Measurements from ENCODE around the gene ARHGAP24.

Gene ARHGAP24

GRCh38 chr4:85747882-85748491, 273.0 kb downstream of the ARHGAP24 start:
- peak; percentile 66 for DNase-seq

GRCh38 chr4:85748654-85749053, 273.7 kb downstream of the ARHGAP24 start:
- no peak for DNase-seq

GRCh38 chr4:85751866-85752265, 276.9 kb downstream of the ARHGAP24 start:
- DNase-seq = no peak

GRCh38 chr4:85755285-85755684, 280.3 kb downstream of the ARHGAP24 start:
- DNase-seq = no peak

- no peak for DNase-seq
These were observed 282.0 kb downstream of the ARHGAP24 start for GRCh38 chr4:85756938-85757337.

- DNase-seq = no peak
These were observed 284.4 kb downstream of the ARHGAP24 start for GRCh38 chr4:85759388-85759787.

- DNase-seq = no peak
These were observed 285.6 kb downstream of the ARHGAP24 start for GRCh38 chr4:85760511-85760910.

GRCh38 chr4:85761803-85762528, 287.0 kb downstream of the ARHGAP24 start:
- no peak for DNase-seq

- no peak for DNase-seq
These were observed 287.6 kb downstream of the ARHGAP24 start for GRCh38 chr4:85762529-85762871.

- no peak for DNase-seq
These were observed 288.3 kb downstream of the ARHGAP24 start for GRCh38 chr4:85763202-85763601.

GRCh38 chr4:85767649-85768048, 292.7 kb downstream of the ARHGAP24 start:
- no peak for DNase-seq

- DNase-seq = no peak
These were observed 294.1 kb downstream of the ARHGAP24 start for GRCh38 chr4:85769009-85769408.

- no peak for DNase-seq
These were observed 297.5 kb downstream of the ARHGAP24 start for GRCh38 chr4:85772470-85772869.

- DNase-seq = no peak
These were observed 298.4 kb downstream of the ARHGAP24 start for GRCh38 chr4:85773372-85773771.

- DNase-seq = peak; percentile 81
These were observed 299.1 kb downstream of the ARHGAP24 start for GRCh38 chr4:85774000-85774399.

- DNase-seq = no peak
These were observed 299.5 kb downstream of the ARHGAP24 start for GRCh38 chr4:85774489-85774888.

GRCh38 chr4:85776096-85776495, 301.1 kb downstream of the ARHGAP24 start:
- no peak for DNase-seq

- no peak for DNase-seq
These were observed 301.6 kb downstream of the ARHGAP24 start for GRCh38 chr4:85776579-85776978.

- no peak for DNase-seq
These were observed 303.1 kb downstream of the ARHGAP24 start for GRCh38 chr4:85777908-85778631.

GRCh38 chr4:85778632-85779131, 303.7 kb downstream of the ARHGAP24 start:
- no peak for DNase-seq

- DNase-seq = no peak
These were observed 304.2 kb downstream of the ARHGAP24 start for GRCh38 chr4:85779165-85779564.

- no peak for DNase-seq
These were observed 305.7 kb downstream of the ARHGAP24 start for GRCh38 chr4:85780664-85781063.

- DNase-seq = no peak
These were observed 308.5 kb downstream of the ARHGAP24 start for GRCh38 chr4:85783483-85783882.

GRCh38 chr4:85783900-85784299, 308.9 kb downstream of the ARHGAP24 start:
- no peak for DNase-seq

Measured in islet precursor cell (in vitro differentiated cells).